CD4-positive, alpha-beta T cell treated with Interleukin-10 for 1 hour (primary cell): ENCODE data around the gene ST6GALNAC2.
"Not testable (repeated sequence)": the region's sequence is repeated elsewhere in the genome, so short reads cannot be mapped to it uniquely, and the experiment has no call there.

Experiments
- DNase-seq: peaks from one replicate; pipeline ENCODE4 v3.0.0-alpha.2; 2020

Gene ST6GALNAC2

DNA sequence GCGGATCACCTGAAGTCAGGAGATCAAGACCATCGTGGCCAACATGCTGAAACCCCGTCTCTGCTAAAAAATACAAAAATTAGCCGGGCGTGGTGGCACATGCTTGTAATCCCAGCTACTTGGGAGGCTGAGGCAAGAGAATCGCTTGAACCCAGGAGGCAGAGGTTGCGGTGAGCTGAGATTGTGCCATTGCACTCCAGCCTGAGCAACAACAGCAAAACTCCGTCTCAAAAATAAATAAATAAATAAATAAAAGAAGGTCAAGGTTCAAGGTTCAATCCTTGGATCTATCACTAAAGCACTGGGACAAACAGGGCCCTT is 60.2 kb downstream of the ST6GALNAC2 start:
- DNase-seq, result not testable (repeated sequence)

DNA sequence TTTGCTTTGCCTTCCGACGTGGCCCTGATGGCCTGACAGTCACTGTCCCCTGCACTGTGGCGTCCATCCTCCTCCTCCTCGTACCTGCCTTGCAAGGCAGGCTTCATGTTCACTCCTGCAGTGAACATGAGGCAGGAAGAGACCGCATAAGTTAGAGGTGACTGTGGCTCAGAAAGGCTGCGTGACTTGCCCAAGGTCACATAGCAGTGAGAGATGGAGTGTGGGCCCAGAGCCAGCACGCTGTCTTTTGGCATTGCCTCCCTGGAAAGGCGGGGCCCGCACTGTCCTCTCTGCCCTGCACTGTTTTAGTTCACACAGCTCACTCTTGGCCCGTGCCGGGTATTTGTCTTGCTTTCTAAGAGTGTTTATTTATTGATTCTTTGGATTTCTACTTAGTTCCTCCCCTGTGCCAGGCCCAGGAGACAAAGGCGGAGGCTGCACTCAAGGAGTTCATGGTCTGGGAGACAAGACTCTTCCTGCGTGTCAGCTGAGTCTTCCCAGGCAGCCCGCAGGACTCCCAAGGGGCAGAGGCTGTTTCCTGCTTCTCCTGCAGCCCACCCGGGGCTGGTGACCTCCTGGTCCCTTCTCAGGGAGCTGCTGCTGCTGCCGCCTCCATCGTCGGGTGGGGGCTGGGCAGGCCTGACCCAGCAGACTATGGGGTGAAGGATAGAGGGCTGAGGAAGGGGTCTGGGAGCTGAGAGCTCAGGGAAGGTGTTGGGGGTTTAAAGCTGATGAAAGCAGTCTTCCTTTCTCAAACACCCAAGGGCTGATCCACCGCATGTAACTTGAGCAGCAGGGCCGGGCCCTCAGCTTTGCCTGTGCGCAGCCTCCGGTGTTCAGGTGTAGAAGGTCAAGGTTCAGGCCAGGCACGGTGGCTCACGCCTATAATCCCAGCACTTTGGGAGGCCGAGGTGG is 60.8 kb downstream of the ST6GALNAC2 start:
- DNase-seq, result no peak

DNA sequence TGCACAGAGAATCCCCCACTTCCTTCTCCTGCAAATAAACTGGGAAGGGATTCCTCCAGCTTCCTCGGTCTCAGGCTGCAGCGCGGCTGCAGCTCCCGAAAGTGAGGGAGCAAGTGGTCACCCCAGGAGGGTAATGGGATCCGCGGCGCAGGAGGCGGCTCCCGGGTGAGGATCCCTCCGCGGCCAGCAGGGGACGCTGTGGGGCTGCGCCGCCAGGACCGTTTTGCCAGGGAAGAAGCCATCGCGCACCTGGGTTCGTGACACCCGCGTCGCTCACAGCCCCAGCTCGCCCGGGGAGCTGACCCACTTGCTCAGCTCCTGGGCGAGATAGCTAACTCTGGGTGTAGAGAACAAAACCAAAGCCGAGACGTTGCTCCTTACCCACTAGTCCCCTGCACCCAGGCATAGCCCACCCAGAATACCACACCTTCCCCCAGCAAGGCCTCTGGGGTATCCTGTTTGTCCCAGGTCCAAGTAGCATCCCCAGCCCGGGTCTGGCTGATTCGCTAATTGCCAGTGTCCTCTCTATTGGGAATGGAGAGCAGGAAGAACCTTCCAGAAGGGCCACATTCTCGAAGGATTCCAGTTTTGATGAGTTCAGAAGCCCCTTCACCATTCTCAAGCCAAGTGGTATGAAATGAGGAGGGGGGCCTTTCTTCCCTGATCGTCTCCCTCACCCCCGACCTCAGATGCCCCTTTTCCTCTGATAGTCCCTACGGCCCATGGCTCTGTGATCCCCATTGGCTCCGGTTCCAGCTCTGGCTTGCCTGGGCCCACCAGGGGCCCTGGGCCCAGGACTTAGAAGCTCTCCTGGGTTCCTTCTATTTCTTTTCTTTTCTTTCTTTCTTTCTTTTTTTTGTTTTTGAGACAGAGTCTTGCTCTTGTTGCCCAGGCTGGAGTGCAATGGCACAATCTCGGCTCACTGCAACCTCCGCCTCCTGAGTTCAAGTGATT is 62.3 kb downstream of the ST6GALNAC2 start:
- DNase-seq, result peak; percentile 83

DNA sequence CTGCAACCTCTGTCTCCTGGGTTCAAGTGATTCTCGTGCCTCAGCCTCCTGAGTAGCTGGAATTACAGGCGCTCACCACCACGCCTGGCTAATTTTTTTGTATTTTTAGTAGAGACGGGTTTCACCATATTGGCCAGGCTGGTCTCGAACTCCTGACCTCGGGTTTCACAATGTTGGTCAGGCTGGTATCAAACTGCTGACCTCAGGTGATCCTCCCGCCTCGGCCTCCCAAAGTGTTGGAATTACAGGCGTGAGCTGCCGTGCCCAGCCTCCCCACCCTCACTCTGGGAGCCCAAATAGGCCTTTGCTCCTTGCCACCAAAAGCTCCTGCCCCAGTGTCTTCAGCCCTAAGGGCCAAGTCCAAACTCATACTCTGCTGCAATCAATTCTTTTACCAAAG is 64.0 kb downstream of the ST6GALNAC2 start:
- DNase-seq, result not testable (repeated sequence)

DNA sequence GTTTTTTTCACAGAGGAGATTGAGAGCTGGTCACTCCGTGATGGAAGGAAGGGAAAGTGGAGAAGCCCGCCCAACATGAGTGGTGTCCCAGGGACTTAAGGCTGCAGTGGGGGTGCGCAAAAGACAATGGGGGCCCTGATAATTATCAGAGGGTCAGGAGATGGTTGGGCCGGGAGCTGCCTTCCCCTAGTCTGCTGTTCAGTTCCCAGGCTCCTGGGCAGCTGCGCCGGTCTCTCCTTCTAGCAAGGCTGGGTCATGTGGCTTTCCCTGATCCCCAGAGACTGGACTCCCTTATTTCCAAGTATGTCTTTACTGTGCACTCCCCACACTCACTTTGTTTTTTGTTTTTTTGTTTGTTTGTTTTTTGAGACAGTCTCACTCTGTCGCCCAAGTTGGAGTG is 64.4 kb downstream of the ST6GALNAC2 start:
- DNase-seq, result no peak

DNA sequence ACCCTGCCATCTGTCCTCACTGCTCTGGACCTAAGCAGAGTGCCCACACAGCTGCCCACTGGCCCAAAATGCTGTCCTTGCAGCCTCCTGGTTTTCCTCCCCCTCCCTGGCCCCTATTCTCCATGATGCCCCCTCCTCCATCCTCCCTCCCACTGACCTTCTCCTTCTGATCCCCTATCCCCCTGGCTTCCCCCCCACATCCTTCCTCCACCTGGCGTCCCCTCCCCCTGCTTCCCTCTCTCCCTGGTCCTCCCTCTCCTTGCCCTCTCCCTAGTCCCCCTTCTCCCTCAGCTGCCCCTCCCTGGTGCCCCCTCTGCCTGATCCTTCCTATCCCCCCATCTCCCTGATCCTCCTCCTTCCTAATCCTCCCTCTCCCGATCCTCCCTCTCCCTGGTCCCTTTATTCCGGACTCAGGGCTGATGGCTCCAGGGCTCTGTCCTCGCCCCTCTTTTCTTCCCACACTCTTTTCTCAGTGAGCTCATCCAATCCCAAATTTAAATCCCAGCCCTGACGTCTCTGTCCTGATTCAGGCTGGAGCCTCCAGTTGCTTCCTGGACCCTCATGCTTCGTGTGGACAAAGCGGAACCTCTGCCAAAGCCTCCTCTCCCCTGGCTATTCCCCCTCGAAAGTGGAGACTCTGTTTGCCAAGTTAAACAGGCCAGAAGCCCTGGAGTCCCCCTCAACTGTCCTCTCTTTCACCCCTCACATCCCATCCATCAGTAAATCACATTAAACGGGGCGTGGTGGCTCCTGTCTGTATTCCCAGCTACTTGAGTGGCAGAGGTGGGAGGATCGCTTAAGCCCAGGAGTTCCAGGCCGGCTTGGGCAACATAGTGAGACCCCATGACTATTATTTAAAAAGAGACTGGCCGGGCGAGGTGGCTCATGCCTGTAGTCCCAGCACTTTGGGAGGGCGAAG is 66.4 kb downstream of the ST6GALNAC2 start:
- no peak for DNase-seq

DNA sequence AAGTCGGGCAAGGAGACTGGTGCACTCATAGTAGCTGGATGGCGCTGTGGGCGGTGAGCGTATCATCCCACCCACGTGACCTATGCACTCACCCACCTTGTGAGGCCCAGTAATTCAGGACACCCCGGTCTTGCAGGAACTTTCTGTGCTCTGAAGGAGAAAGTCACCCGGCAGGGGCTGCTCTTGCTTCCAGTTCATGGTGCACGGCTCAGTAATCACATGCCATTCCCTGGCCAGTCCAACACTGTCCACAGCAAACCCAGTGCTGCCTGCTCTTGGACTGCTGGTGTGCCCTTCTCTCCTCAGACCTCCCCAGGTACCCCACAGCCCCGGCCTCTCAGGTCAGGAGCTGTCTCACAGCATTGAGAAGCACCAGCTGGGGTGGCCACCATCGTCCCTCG is 68.0 kb downstream of the ST6GALNAC2 start:
- DNase-seq, result no peak
